ENCODE results near the gene DPH1. TPM values are rescaled to one million over a fixed set of nuclear protein-coding genes. Genes with fewer than 3 reads are reported as not detected.

The DPH1 gene
- total and polyA plus RNA-seq, 3 donors from 2014 or later = 32.6 to 93.3 (median 91.9) TPM

GRCh38 chr17:2063261-2064146 is 33.6 kb downstream of the DPH1 start:
- WGBS, 2 donors = 61 to 66% methylated on average over 16 of the region's 16 CpGs
- Histone ChIP-seq H3K4me3 (no peak overlapping the region), H3K27ac (peak overlapping the region; percentile 75 to 92), H3K9me3 (no peaks in the 10 kb centered on the region), H3K27me3 (no peaks in the 10 kb centered on the region), H3K4me1 (peaks cover 80% of the 10 kb centered on the region), H3K36me3 (ENCODE audit: low read depth, missing control alignments) (no peaks in the 10 kb centered on the region)
- intact Hi-C loops (cut with DNase I; ENCODE audit: low total_unique reads) = no loop called here
- DNase-seq = no peak
- no peak for TF ChIP-seq CTCF (IDR thresholded peaks at IDR 0.05)
- no peak for TF ChIP-seq POLR2A (IDR thresholded peaks at IDR 0.05)

- intact Hi-C loops (cut with DNase I; ENCODE audit: low total_unique reads) = no loop called here
- DNase-seq = no peak
Observed at GRCh38 chr17:2064147-2064489, 34.2 kb downstream of the DPH1 start.

GRCh38 chr17:2064520-2064971 is 34.6 kb downstream of the DPH1 start:
- intact Hi-C loops (cut with DNase I; ENCODE audit: low total_unique reads) = no loop called here
- H3K36me3 ChIP-seq (ENCODE audit: low read depth, missing control alignments) = no peaks in the 10 kb centered on the region

More at GRCh38 chr17:2064147-2064489, 34.2 kb downstream of the DPH1 start:
- peak overlapping the region; percentile 53 to 92 for H3K27ac ChIP-seq
- H3K36me3 ChIP-seq (ENCODE audit: low read depth, missing control alignments) = no peaks in the 10 kb centered on the region
- TF ChIP-seq CTCF (IDR thresholded peaks at IDR 0.05) (no peak), POLR2A (IDR thresholded peaks at IDR 0.05) (no peak)
- peaks cover 79% of the 10 kb centered on the region for H3K4me1 ChIP-seq
- no peaks in the 10 kb centered on the region for H3K9me3 ChIP-seq
- no peaks in the 10 kb centered on the region for H3K27me3 ChIP-seq
- H3K4me3 ChIP-seq = no peak overlapping the region
- WGBS, 2 donors = 59 to 63% methylated on average over 5 of the region's 5 CpGs

GRCh38 chr17:2064980-2065785 is 35.2 kb downstream of the DPH1 start:
- TF ChIP-seq POLR2A (IDR thresholded peaks at IDR 0.05) = no peak
- TF ChIP-seq CTCF (IDR thresholded peaks at IDR 0.05) = peak in 1 of 3 experiments; percentile 13
- intact Hi-C loops (cut with DNase I; ENCODE audit: low total_unique reads) = no loop called here
- Histone ChIP-seq H3K27me3 (no peaks in the 10 kb centered on the region), H3K27ac (peak overlapping the region; percentile 52 to 92), H3K4me3 (no peak overlapping the region), H3K4me1 (peaks cover 69% of the 10 kb centered on the region), H3K9me3 (no peaks in the 10 kb centered on the region), H3K36me3 (ENCODE audit: low read depth, missing control alignments) (no peaks in the 10 kb centered on the region)
- DNase-seq = no peak
- WGBS, 2 donors = 79 to 87% methylated on average over 20 to 22 of the region's 24 CpGs

More at GRCh38 chr17:2064520-2064971, 34.6 kb downstream of the DPH1 start:
- Histone ChIP-seq H3K27ac (peak overlapping the region; percentile 52 to 92), H3K4me1 (peaks cover 75% of the 10 kb centered on the region), H3K27me3 (no peaks in the 10 kb centered on the region), H3K9me3 (no peaks in the 10 kb centered on the region), H3K4me3 (no peak overlapping the region)
- WGBS, 2 donors = 90% methylated on average over 6 of the region's 6 CpGs; no CpG with 5 or more reads in 1 of the 2 donors
- no peak for TF ChIP-seq CTCF (IDR thresholded peaks at IDR 0.05)
- TF ChIP-seq POLR2A (IDR thresholded peaks at IDR 0.05) = no peak
- DNase-seq = no peak
